Karpas-422 (cell line): ENCODE results near the gene RHBDD2. TPM values are rescaled to one million over a fixed set of nuclear protein-coding genes. Genes with fewer than 3 reads are reported as not detected.
"Not testable (repeated sequence)": the region's sequence is repeated elsewhere in the genome, so short reads cannot be mapped to it uniquely, and the experiment has no call there.

Experiments used
- DNase-seq: peaks from one replicate; pipeline ENCODE4 v3.0.0-alpha.2; 2015
- H2AFZ ChIP-seq: fragments of 200-600 bp; sonication (generic); 2 replicates; pipeline ENCODE4 v1.6.1; 2014; ENCODE audit warnings: antibody characterized with exemption, low read length, mixed read lengths
- H3K27ac ChIP-seq: fragments of 200-600 bp; sonication (generic); 2 replicates; pipeline ENCODE4 v1.5.1; 2014; ENCODE audit warnings: mild to moderate bottlenecking, low read length, moderate library complexity
- H3K27me3 ChIP-seq: fragments of 200-600 bp; sonication (generic); 2 replicates; pipeline ENCODE4 v1.6.1; 2014; ENCODE audit warnings: low read length, mixed read lengths
- H3K36me3 ChIP-seq: fragments of 200-600 bp; sonication (generic); 2 replicates; pipeline ENCODE4 v1.6.1; 2014; ENCODE audit warnings: low read length, mixed read lengths; ENCODE audit not compliant: insufficient read depth
- H3K4me1 ChIP-seq: fragments of 200-600 bp; sonication (generic); 2 replicates; pipeline ENCODE4 v1.6.1; 2014; ENCODE audit warnings: mild to moderate bottlenecking, low read length, mixed read lengths
- H3K4me2 ChIP-seq: fragments of 200-600 bp; sonication (generic); 2 replicates; pipeline ENCODE4 v1.6.1; 2014; ENCODE audit warnings: low read length, low read depth, mild to moderate bottlenecking; ENCODE audit not compliant: poor library complexity, severe bottlenecking
- H3K4me3 ChIP-seq: fragments of 200-600 bp; sonication (generic); 2 replicates; pipeline ENCODE4 v1.5.1; 2014; ENCODE audit warnings: mild to moderate bottlenecking, antibody characterized with exemption, low read length, mixed read lengths
- H3K79me2 ChIP-seq: fragments of 200-600 bp; sonication (generic); 2 replicates; pipeline ENCODE4 v1.6.1; 2014; ENCODE audit warnings: mild to moderate bottlenecking, low read length, mixed read lengths
- H3K9ac ChIP-seq: fragments of 200-600 bp; sonication (generic); 2 replicates; pipeline ENCODE4 v1.6.0; 2014; ENCODE audit warnings: low read length
- H3K9me2 ChIP-seq: fragments of 200-600 bp; sonication (generic), shearing (Covaris generic); replicated peaks from 2 replicates; pipeline ENCODE4 v1.6.0; 2014; ENCODE audit warnings: mild to moderate bottlenecking, low read length, moderate library complexity; ENCODE audit not compliant: insufficient read depth
- H3K9me3 ChIP-seq: fragments of 300-700, 200-600 bp; sonication (generic); 2 replicates; pipeline ENCODE4 v1.6.1; 2014; ENCODE audit warnings: low read length, mixed read lengths
- H4K20me1 ChIP-seq: fragments of 200-600 bp; sonication (generic); 2 replicates; pipeline ENCODE4 v1.6.1; 2014; ENCODE audit warnings: mild to moderate bottlenecking, antibody characterized with exemption, low read length, low read depth; ENCODE audit not compliant: insufficient read depth
- total RNA-seq: library from RNA; depleted of rRNA; stranded (reverse); fragments of >200 nt; shearing (Covaris generic); gene quantifications from 2 replicates; pipeline ENCODE4 v1.2.3, GENCODE V29; 2014; ENCODE audit warnings: low replicate concordance

The RHBDD2 gene
- total RNA-seq, 1 experiment from 2014 or later: 35.2 TPM

- H3K27ac ChIP-seq: no peak overlapping the region
- H3K36me3 ChIP-seq: peaks cover 19% of the 10 kb centered on the region
- DNase-seq: no peak
- H3K4me1 ChIP-seq: peaks cover 16% of the 10 kb centered on the region
- peaks cover 4% of the 10 kb centered on the region; the same call in 1 of the 2 replicates for H4K20me1 ChIP-seq
- peaks cover 28% of the 10 kb centered on the region for H3K79me2 ChIP-seq
- no peaks in the 10 kb centered on the region for H3K9me3 ChIP-seq
- H3K9me2 ChIP-seq: no peaks in the 10 kb centered on the region
- H3K4me2 ChIP-seq: peak overlapping the region; percentile 83
- peak overlapping the region; percentile 82 for H3K4me3 ChIP-seq
- H3K9ac ChIP-seq: peak overlapping the region; percentile 68
- H2AFZ ChIP-seq: peak overlapping the region; percentile 82
- H3K27me3 ChIP-seq: no peaks in the 10 kb centered on the region
These were observed 494 bp upstream of the RHBDD2 start for GRCh38 chr7:75878312-75878768.

GRCh38 chr7:75879771-75880184 lies 944 bp downstream of the RHBDD2 start:
- peaks cover 28% of the 10 kb centered on the region for H3K79me2 ChIP-seq
- peak overlapping the region; percentile 83 for H3K9ac ChIP-seq
- peaks cover 16% of the 10 kb centered on the region for H3K4me1 ChIP-seq
- no peaks in the 10 kb centered on the region for H3K9me2 ChIP-seq
- peak overlapping the region; percentile 97 for H3K4me2 ChIP-seq
- no peaks in the 10 kb centered on the region for H3K27me3 ChIP-seq
- H3K9me3 ChIP-seq: no peaks in the 10 kb centered on the region
- H3K27ac ChIP-seq: peak overlapping the region; percentile 30; the same call in 1 of the 2 replicates
- H3K4me3 ChIP-seq: peak overlapping the region; percentile 82
- peaks cover 4% of the 10 kb centered on the region; the same call in 1 of the 2 replicates for H4K20me1 ChIP-seq
- H2AFZ ChIP-seq: peak overlapping the region; percentile 81; the same call in 1 of the 2 replicates
- DNase-seq: peak; percentile 42
- peaks cover 23% of the 10 kb centered on the region for H3K36me3 ChIP-seq

- peaks cover 23% of the 10 kb centered on the region for H3K36me3 ChIP-seq
- H3K79me2 ChIP-seq: peaks cover 28% of the 10 kb centered on the region
- no peaks in the 10 kb centered on the region for H3K27me3 ChIP-seq
- H3K4me1 ChIP-seq: peaks cover 16% of the 10 kb centered on the region
- peak overlapping the region; percentile 97 for H3K4me2 ChIP-seq
- DNase-seq: peak; percentile 38
- peaks cover 4% of the 10 kb centered on the region; the same call in 1 of the 2 replicates for H4K20me1 ChIP-seq
- H3K27ac ChIP-seq: no peak overlapping the region; the same call in 1 of the 2 replicates
- no peaks in the 10 kb centered on the region for H3K9me3 ChIP-seq
- no peak overlapping the region for H2AFZ ChIP-seq
- H3K4me3 ChIP-seq: peak overlapping the region; percentile 82
- peak overlapping the region; percentile 83 for H3K9ac ChIP-seq
- no peaks in the 10 kb centered on the region for H3K9me2 ChIP-seq
These were observed 1.4 kb downstream of the RHBDD2 start for GRCh38 chr7:75880242-75880641.

GRCh38 chr7:75881436-75882095 lies 2.7 kb downstream of the RHBDD2 start:
- H3K9ac ChIP-seq: no peak overlapping the region
- H4K20me1 ChIP-seq: peaks cover 4% of the 10 kb centered on the region; the same call in 1 of the 2 replicates
- H2AFZ ChIP-seq: no peak overlapping the region
- no peaks in the 10 kb centered on the region for H3K9me2 ChIP-seq
- no peak overlapping the region for H3K4me2 ChIP-seq
- DNase-seq: peak; percentile 20
- H3K4me3 ChIP-seq: no peak overlapping the region
- H3K27ac ChIP-seq: no peak overlapping the region
- H3K79me2 ChIP-seq: peaks cover 28% of the 10 kb centered on the region
- H3K36me3 ChIP-seq: peaks cover 23% of the 10 kb centered on the region
- no peaks in the 10 kb centered on the region for H3K9me3 ChIP-seq
- H3K27me3 ChIP-seq: no peaks in the 10 kb centered on the region
- peaks cover 16% of the 10 kb centered on the region for H3K4me1 ChIP-seq

- H3K79me2 ChIP-seq: peaks cover 28% of the 10 kb centered on the region
- H3K4me2 ChIP-seq, H3K9ac ChIP-seq, H3K27ac ChIP-seq, H3K4me3 ChIP-seq, DNase-seq, H4K20me1 ChIP-seq, H3K9me2 ChIP-seq, H2AFZ ChIP-seq, H3K27me3 ChIP-seq, H3K9me3 ChIP-seq: not testable (repeated sequence)
- peaks cover 13% of the 10 kb centered on the region for H3K4me1 ChIP-seq
- peaks cover 23% of the 10 kb centered on the region for H3K36me3 ChIP-seq
These were observed 4.5 kb downstream of the RHBDD2 start for GRCh38 chr7:75883265-75883824.

- H2AFZ ChIP-seq: no peak overlapping the region
- peaks cover 23% of the 10 kb centered on the region for H3K79me2 ChIP-seq
- H3K4me1 ChIP-seq: peaks cover 10% of the 10 kb centered on the region
- no peaks in the 10 kb centered on the region for H3K9me3 ChIP-seq
- no peak overlapping the region for H3K27ac ChIP-seq
- H3K27me3 ChIP-seq: no peaks in the 10 kb centered on the region
- no peak overlapping the region for H3K9ac ChIP-seq
- no peaks in the 10 kb centered on the region for H3K9me2 ChIP-seq
- H3K36me3 ChIP-seq: peaks cover 23% of the 10 kb centered on the region
- H3K4me2 ChIP-seq: no peak overlapping the region
- DNase-seq: no peak
- no peak overlapping the region for H3K4me3 ChIP-seq
- peaks cover 2% of the 10 kb centered on the region; the same call in 1 of the 2 replicates for H4K20me1 ChIP-seq
These were observed 5.6 kb downstream of the RHBDD2 start for GRCh38 chr7:75884476-75884875.

GRCh38 chr7:75885036-75885435 lies 6.2 kb downstream of the RHBDD2 start:
- no peak for DNase-seq
- Histone ChIP-seq H3K9ac (no peak overlapping the region), H3K9me3 (no peaks in the 10 kb centered on the region), H3K4me1 (peaks cover 4% of the 10 kb centered on the region), H3K4me2 (no peak overlapping the region), H3K27ac (no peak overlapping the region), H3K79me2 (peaks cover 17% of the 10 kb centered on the region), H3K27me3 (no peaks in the 10 kb centered on the region), H2AFZ (no peak overlapping the region), H4K20me1 (no peaks in the 10 kb centered on the region), H3K9me2 (no peaks in the 10 kb centered on the region), H3K36me3 (peaks cover 23% of the 10 kb centered on the region), H3K4me3 (no peak overlapping the region)

GRCh38 chr7:75887669-75888369 lies 9.0 kb downstream of the RHBDD2 start:
- no peaks in the 10 kb centered on the region for H4K20me1 ChIP-seq
- no peaks in the 10 kb centered on the region for H3K9me3 ChIP-seq
- H2AFZ ChIP-seq: no peak overlapping the region
- H3K36me3 ChIP-seq: peaks cover 6% of the 10 kb centered on the region
- no peaks in the 10 kb centered on the region for H3K27me3 ChIP-seq
- no peak for DNase-seq
- H3K27ac ChIP-seq: no peak overlapping the region
- no peaks in the 10 kb centered on the region for H3K79me2 ChIP-seq
- H3K9ac ChIP-seq: no peak overlapping the region
- H3K4me1 ChIP-seq: no peaks in the 10 kb centered on the region
- H3K4me2 ChIP-seq: no peak overlapping the region
- H3K4me3 ChIP-seq: no peak overlapping the region
- H3K9me2 ChIP-seq: no peaks in the 10 kb centered on the region
